ENCODE results near the gene ERCC6. TPM values are rescaled to one million over a fixed set of nuclear protein-coding genes. Genes with fewer than 3 reads are reported as not detected.

Gene ERCC6
- total and polyA plus RNA-seq, 3 donors from 2014 or later, result 19.4 to 20.1 (median 19.6) TPM

- TF ChIP-seq POLR2A (IDR thresholded peaks at IDR 0.05) (no peak), CTCF (IDR thresholded peaks at IDR 0.05) (no peak)
- DNase-seq, result no peak
- WGBS, 2 donors, result 69 to 80% methylated on average over 3 of the region's 3 CpGs
- H3K36me3 ChIP-seq (ENCODE audit: low read depth, missing control alignments), result no peaks in the 10 kb centered on the region
- no peaks in the 10 kb centered on the region for H3K9me3 ChIP-seq
- no peaks in the 10 kb centered on the region for H3K27me3 ChIP-seq
- intact Hi-C loops (cut with DNase I; ENCODE audit: low total_unique reads), result no loop called here
- no peaks in the 10 kb centered on the region for H3K4me1 ChIP-seq
- no peak overlapping the region for H3K4me3 ChIP-seq
- H3K27ac ChIP-seq, result no peak overlapping the region
These were observed 67.4 kb downstream of the ERCC6 start for GRCh38 chr10:49471532-49471931.

DNA sequence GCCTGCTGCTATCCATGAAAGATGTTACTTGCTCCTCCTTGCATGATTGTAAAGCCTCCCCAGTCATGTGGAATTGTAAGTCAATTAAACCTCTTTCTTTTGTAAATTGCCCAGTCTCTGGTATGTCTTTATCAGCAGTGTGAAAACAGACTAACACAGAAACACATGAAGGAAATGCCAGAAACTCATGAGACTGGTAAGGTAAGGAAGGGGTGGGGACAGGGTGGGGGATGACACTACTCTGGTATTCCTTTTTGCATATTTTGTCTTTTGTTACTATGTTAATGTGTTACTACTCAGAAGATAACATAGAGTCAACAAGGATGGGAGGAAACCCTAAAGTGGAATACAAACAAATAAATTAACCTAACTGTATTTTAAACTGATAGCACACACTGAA is 73.2 kb downstream of the ERCC6 start:
- DNase-seq, result no peak
- intact Hi-C loops (cut with DNase I; ENCODE audit: low total_unique reads), result no loop called here
- no peaks in the 10 kb centered on the region for H3K36me3 ChIP-seq (ENCODE audit: low read depth, missing control alignments)
- no peaks in the 10 kb centered on the region for H3K27me3 ChIP-seq
- no peak for TF ChIP-seq POLR2A (IDR thresholded peaks at IDR 0.05)
- TF ChIP-seq CTCF (IDR thresholded peaks at IDR 0.05), result no peak
- H3K9me3 ChIP-seq, result no peaks in the 10 kb centered on the region
- H3K4me1 ChIP-seq, result no peaks in the 10 kb centered on the region
- H3K4me3 ChIP-seq, result no peak overlapping the region
- no peak overlapping the region for H3K27ac ChIP-seq

Other genes with a start within 250 kb of the ERCC6 start
- under 1 TPM; 0.08 to 0.12 TPM for gene C10orf71, start 240.0 kb downstream of the ERCC6 start, total RNA-seq
- 0.79 TPM for gene C10orf71, start 240.0 kb downstream of the ERCC6 start, polyA plus RNA-seq (ENCODE audit: insufficient read depth, low read depth, low replicate concordance)
- gene DRGX, start 143.0 kb downstream of the ERCC6 start, total RNA-seq, result not detected
- gene DRGX, start 143.0 kb downstream of the ERCC6 start, polyA plus RNA-seq (ENCODE audit: insufficient read depth, low read depth, low replicate concordance), result 0.33 TPM
- gene SLC18A3, start 71.2 kb upstream of the ERCC6 start, total RNA-seq, result not detected
- not detected for gene SLC18A3, start 71.2 kb upstream of the ERCC6 start, polyA plus RNA-seq (ENCODE audit: insufficient read depth, low read depth, low replicate concordance)
- gene CHAT, start 74.9 kb upstream of the ERCC6 start, total RNA-seq, result 1 to 10 TPM in 1 of 2 donors, under 1 TPM in 1; 0.93 to 1.7 TPM
- gene CHAT, start 74.9 kb upstream of the ERCC6 start, polyA plus RNA-seq (ENCODE audit: insufficient read depth, low read depth, low replicate concordance), result 0.75 TPM
- gene C10orf53, start 140.5 kb upstream of the ERCC6 start, total RNA-seq, result 10 to 100 TPM; 14.8 to 33.5 TPM
- gene C10orf53, start 140.5 kb upstream of the ERCC6 start, polyA plus RNA-seq (ENCODE audit: insufficient read depth, low read depth, low replicate concordance), result 139 TPM
- 10 to 100 TPM; 10.7 to 16.6 TPM for gene OGDHL, start 223.2 kb upstream of the ERCC6 start, total RNA-seq
- 6.4 TPM for gene OGDHL, start 223.2 kb upstream of the ERCC6 start, polyA plus RNA-seq (ENCODE audit: insufficient read depth, low read depth, low replicate concordance)

Measured in testis (tissue), 3 donors.